WTC11 (cell line): ENCODE results near the gene HSPG2.

Experiments
- ATF1 ChIP-seq: sonication (generic); formaldehyde crosslinking; IDR thresholded peaks from 2 replicates; pipeline ENCODE4 v1.8.1; 2023; ENCODE audit warnings: mild to moderate bottlenecking, moderate library complexity, missing genetic modification reagents
- ETV6 ChIP-seq: sonication (generic); formaldehyde crosslinking; IDR thresholded peaks from 2 replicates; pipeline ENCODE4 v1.8.1; 2022; ENCODE audit warnings: mild to moderate bottlenecking, missing genetic modification reagents
- FOXP1 ChIP-seq: sonication (generic); formaldehyde crosslinking; IDR thresholded peaks from 2 replicates; pipeline ENCODE4 v1.8.0; 2022; ENCODE audit warnings: missing genetic modification reagents, mild to moderate bottlenecking, moderate library complexity, borderline replicate concordance
- NFE2L1 ChIP-seq: sonication (generic); formaldehyde crosslinking; IDR thresholded peaks from 2 replicates; pipeline ENCODE4 v1.8.1; 2023; ENCODE audit warnings: missing genetic modification reagents
- RELA ChIP-seq: sonication (generic); formaldehyde crosslinking; IDR thresholded peaks from 2 replicates; pipeline ENCODE4 v1.8.1; 2022; ENCODE audit warnings: missing genetic modification reagents, mild to moderate bottlenecking, borderline replicate concordance
- TP53 ChIP-seq: sonication (generic); formaldehyde crosslinking; IDR thresholded peaks from 2 replicates; pipeline ENCODE4 v1.8.1; 2023; ENCODE audit warnings: mild to moderate bottlenecking, missing genetic modification reagents
- ZNF219 ChIP-seq: sonication (generic); formaldehyde crosslinking; IDR thresholded peaks from 2 replicates; pipeline ENCODE4 v1.8.0; 2023; ENCODE audit warnings: missing genetic modification reagents, mild to moderate bottlenecking, borderline replicate concordance
- TF ChIP-seq, protein P1 (sequence below): fragments of 200-600 bp; IDR thresholded peaks from 2 replicates; pipeline ENCODE4 v1.8.0; 2022; ENCODE audit warnings: antibody characterized with exemption
- TF ChIP-seq, protein P2 (sequence below): sonication (generic); formaldehyde crosslinking; IDR thresholded peaks from 2 replicates; pipeline ENCODE4 v1.8.1; 2023; ENCODE audit warnings: mild to moderate bottlenecking, missing genetic modification reagents
- TF ChIP-seq, protein P3 (sequence below): sonication (generic); formaldehyde crosslinking; conservative IDR thresholded peaks from 2 replicates; pipeline ENCODE4 v1.8.1; 2022; ENCODE audit warnings: mild to moderate bottlenecking, missing genetic modification reagents
- TF ChIP-seq, protein P4 (sequence below): sonication (generic); formaldehyde crosslinking; IDR thresholded peaks from 2 replicates; pipeline ENCODE4 v1.8.1; 2023; ENCODE audit warnings: mild to moderate bottlenecking, missing genetic modification reagents, moderate library complexity
- TF ChIP-seq, protein P5 (sequence below): sonication (generic); formaldehyde crosslinking; IDR thresholded peaks from 2 replicates; pipeline ENCODE4 v1.8.1; 2022; ENCODE audit warnings: mild to moderate bottlenecking, moderate library complexity, missing genetic modification reagents
- TF ChIP-seq, protein P6 (sequence below): sonication (generic); formaldehyde crosslinking; IDR thresholded peaks from 2 replicates; pipeline ENCODE4 v1.8.1; 2023; ENCODE audit warnings: mild to moderate bottlenecking, missing genetic modification reagents, moderate library complexity
- TF ChIP-seq, protein P7 (sequence below): fragments of 250-450 bp; sonication (Bioruptor Pico); IDR thresholded peaks from 2 replicates; pipeline ENCODE4 v2.1.2; 2022; ENCODE audit warnings: mild to moderate bottlenecking, moderate library complexity

DNA sequence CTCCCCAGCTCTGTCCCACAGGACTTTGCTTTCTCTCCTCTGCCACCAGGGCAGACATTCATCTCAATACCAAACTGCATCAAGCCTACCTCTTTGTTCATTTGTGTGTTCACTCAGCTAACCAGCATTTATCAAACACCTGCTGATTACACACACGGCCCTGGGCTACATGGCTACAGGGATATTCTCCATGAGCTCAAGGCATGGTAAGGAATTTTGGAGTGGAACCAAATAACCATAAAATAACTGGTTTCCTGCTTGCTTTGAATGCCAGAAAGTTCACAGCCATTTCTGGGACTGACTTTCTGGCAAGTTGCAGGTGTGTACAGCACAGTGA, 70.4 kb downstream of the HSPG2 start:
- TF ChIP-seq, protein P1, sequence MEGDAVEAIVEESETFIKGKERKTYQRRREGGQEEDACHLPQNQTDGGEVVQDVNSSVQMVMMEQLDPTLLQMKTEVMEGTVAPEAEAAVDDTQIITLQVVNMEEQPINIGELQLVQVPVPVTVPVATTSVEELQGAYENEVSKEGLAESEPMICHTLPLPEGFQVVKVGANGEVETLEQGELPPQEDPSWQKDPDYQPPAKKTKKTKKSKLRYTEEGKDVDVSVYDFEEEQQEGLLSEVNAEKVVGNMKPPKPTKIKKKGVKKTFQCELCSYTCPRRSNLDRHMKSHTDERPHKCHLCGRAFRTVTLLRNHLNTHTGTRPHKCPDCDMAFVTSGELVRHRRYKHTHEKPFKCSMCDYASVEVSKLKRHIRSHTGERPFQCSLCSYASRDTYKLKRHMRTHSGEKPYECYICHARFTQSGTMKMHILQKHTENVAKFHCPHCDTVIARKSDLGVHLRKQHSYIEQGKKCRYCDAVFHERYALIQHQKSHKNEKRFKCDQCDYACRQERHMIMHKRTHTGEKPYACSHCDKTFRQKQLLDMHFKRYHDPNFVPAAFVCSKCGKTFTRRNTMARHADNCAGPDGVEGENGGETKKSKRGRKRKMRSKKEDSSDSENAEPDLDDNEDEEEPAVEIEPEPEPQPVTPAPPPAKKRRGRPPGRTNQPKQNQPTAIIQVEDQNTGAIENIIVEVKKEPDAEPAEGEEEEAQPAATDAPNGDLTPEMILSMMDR, result no peak
- no peak for TF ChIP-seq ETV6 (CRISPR knock-in tag)
- no peak for TF ChIP-seq RELA (CRISPR knock-in tag)
- TF ChIP-seq, protein P2, sequence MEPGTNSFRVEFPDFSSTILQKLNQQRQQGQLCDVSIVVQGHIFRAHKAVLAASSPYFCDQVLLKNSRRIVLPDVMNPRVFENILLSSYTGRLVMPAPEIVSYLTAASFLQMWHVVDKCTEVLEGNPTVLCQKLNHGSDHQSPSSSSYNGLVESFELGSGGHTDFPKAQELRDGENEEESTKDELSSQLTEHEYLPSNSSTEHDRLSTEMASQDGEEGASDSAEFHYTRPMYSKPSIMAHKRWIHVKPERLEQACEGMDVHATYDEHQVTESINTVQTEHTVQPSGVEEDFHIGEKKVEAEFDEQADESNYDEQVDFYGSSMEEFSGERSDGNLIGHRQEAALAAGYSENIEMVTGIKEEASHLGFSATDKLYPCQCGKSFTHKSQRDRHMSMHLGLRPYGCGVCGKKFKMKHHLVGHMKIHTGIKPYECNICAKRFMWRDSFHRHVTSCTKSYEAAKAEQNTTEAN (CRISPR knock-in tag), result no peak
- no peak for TF ChIP-seq ZNF219 (CRISPR knock-in tag)
- TF ChIP-seq TP53 (CRISPR knock-in tag), result no peak
- TF ChIP-seq, protein P3, sequence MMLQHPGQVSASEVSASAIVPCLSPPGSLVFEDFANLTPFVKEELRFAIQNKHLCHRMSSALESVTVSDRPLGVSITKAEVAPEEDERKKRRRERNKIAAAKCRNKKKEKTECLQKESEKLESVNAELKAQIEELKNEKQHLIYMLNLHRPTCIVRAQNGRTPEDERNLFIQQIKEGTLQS (CRISPR knock-in tag), result no peak
- TF ChIP-seq, protein P4, sequence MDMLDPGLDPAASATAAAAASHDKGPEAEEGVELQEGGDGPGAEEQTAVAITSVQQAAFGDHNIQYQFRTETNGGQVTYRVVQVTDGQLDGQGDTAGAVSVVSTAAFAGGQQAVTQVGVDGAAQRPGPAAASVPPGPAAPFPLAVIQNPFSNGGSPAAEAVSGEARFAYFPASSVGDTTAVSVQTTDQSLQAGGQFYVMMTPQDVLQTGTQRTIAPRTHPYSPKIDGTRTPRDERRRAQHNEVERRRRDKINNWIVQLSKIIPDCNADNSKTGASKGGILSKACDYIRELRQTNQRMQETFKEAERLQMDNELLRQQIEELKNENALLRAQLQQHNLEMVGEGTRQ (CRISPR knock-in tag), result no peak
- no peak for TF ChIP-seq FOXP1
- TF ChIP-seq, protein P5, sequence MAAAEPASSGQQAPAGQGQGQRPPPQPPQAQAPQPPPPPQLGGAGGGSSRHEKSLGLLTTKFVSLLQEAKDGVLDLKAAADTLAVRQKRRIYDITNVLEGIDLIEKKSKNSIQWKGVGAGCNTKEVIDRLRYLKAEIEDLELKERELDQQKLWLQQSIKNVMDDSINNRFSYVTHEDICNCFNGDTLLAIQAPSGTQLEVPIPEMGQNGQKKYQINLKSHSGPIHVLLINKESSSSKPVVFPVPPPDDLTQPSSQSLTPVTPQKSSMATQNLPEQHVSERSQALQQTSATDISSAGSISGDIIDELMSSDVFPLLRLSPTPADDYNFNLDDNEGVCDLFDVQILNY (CRISPR knock-in tag), result no peak
- TF ChIP-seq, protein P6, sequence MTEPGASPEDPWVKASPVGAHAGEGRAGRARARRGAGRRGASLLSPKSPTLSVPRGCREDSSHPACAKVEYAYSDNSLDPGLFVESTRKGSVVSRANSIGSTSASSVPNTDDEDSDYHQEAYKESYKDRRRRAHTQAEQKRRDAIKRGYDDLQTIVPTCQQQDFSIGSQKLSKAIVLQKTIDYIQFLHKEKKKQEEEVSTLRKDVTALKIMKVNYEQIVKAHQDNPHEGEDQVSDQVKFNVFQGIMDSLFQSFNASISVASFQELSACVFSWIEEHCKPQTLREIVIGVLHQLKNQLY, result no peak
- TF ChIP-seq, protein P7, sequence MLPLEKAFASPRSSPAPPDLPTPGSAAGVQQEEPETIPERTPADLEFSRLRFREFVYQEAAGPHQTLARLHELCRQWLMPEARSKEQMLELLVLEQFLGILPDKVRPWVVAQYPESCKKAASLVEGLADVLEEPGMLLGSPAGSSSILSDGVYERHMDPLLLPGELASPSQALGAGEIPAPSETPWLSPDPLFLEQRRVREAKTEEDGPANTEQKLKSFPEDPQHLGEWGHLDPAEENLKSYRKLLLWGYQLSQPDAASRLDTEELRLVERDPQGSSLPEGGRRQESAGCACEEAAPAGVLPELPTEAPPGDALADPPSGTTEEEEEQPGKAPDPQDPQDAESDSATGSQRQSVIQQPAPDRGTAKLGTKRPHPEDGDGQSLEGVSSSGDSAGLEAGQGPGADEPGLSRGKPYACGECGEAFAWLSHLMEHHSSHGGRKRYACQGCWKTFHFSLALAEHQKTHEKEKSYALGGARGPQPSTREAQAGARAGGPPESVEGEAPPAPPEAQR, result no peak
- no peak for TF ChIP-seq ATF1 (CRISPR knock-in tag)
- TF ChIP-seq NFE2L1, result no peak
